Mucosa of rectum (tissue), 2 donors: ENCODE data around the gene IKZF3.
"Not testable (repeated sequence)": the region's sequence is repeated elsewhere in the genome, so short reads cannot be mapped to it uniquely, and the experiment has no call there.

ENCODE experiments used
- H3K27ac ChIP-seq, 2 donors: one replicate each; pipeline ENCODE4 v1.7.0; 2013; ENCODE audit warnings: inconsistent platforms in 2 of 2, low read depth in 2 of 2, low read length in 2 of 2
- H3K27me3 ChIP-seq, 2 donors: one replicate each; pipeline ENCODE4 v1.7.0; 2013; ENCODE audit warnings: low read length in 2 of 2; ENCODE audit not compliant: control insufficient read depth in 2 of 2, insufficient read depth in 2 of 2
- H3K36me3 ChIP-seq, 2 donors: one replicate each; pipeline ENCODE4 v1.7.0; 2013; ENCODE audit warnings: low read length in 2 of 2; ENCODE audit not compliant: control insufficient read depth in 2 of 2, insufficient read depth in 2 of 2
- H3K4me1 ChIP-seq, 2 donors: one replicate each; pipeline ENCODE4 v1.7.0; 2013; ENCODE audit warnings: low read length in 2 of 2, mild to moderate bottlenecking in 1 of 2; ENCODE audit not compliant: control insufficient read depth in 2 of 2, insufficient read depth in 2 of 2
- H3K4me3 ChIP-seq, 2 donors: one replicate each; pipeline ENCODE4 v1.7.0; 2013; ENCODE audit warnings: low read length in 2 of 2
- H3K9ac ChIP-seq, 2 donors: one replicate each; pipeline ENCODE4 v1.7.0; 2013; ENCODE audit warnings: low read length in 2 of 2, low read depth in 1 of 2, mild to moderate bottlenecking in 1 of 2
- H3K9me3 ChIP-seq, 2 donors: one replicate each; pipeline ENCODE4 v1.7.0; 2013; ENCODE audit warnings: low read length in 2 of 2; ENCODE audit not compliant: control insufficient read depth in 2 of 2
- donor health status: healthy.
- donor health status: Normal muscosa, but diverticular disease.

IKZF3 gene

GRCh38 chr17:39736319-39737165 is 127.6 kb downstream of the IKZF3 start:
- Histone ChIP-seq H3K27me3 (peaks cover 0 to 7% of the 10 kb centered on the region in 2 donors), H3K4me3 (no peak overlapping the region), H3K9ac (peak overlapping the region in 1 of 2 donors; percentile 85)

GRCh38 chr17:39735882-39736281 is 128.2 kb downstream of the IKZF3 start:
- Histone ChIP-seq H3K9me3 (no peaks in the 10 kb centered on the region), H3K4me3 (no peak overlapping the region), H3K9ac (no peak overlapping the region), H3K27me3 (peaks cover 0 to 7% of the 10 kb centered on the region in 2 donors), H3K4me1 (peaks cover 15 to 31% of the 10 kb centered on the region in 2 donors), H3K27ac (peak overlapping the region in 1 of 2 donors; percentile 95), H3K36me3 (no peaks in the 10 kb centered on the region)

More at GRCh38 chr17:39736319-39737165, 127.6 kb downstream of the IKZF3 start:
- H3K4me1 ChIP-seq: peaks cover 17 to 34% of the 10 kb centered on the region in 2 donors
- H3K27ac ChIP-seq: peak overlapping the region; percentile 94 to 95
- no peaks in the 10 kb centered on the region for H3K9me3 ChIP-seq
- H3K36me3 ChIP-seq: no peaks in the 10 kb centered on the region

GRCh38 chr17:39732586-39732985 is 131.5 kb downstream of the IKZF3 start:
- Histone ChIP-seq H3K36me3 (peaks cover 9 to 13% of the 10 kb centered on the region in 2 donors), H3K9me3 (no peaks in the 10 kb centered on the region), H3K9ac (no peak overlapping the region), H3K4me1 (peaks cover 8 to 32% of the 10 kb centered on the region in 2 donors), H3K4me3 (no peak overlapping the region), H3K27ac (no peak overlapping the region), H3K27me3 (no peaks in the 10 kb centered on the region)

- peak within 1 kb of the TSS; percentile 82 to 84 for H3K4me3 ChIP-seq
- H3K4me1 ChIP-seq: peaks cover 4 to 17% of the 10 kb centered on the region in 2 donors
- peak within 1 kb of the TSS; percentile 86 to 88 for H3K27ac ChIP-seq
- H3K9ac ChIP-seq: peak within 1 kb of the TSS; percentile 84 to 85
- H3K9me3 ChIP-seq: no peaks in the 10 kb centered on the region
- peaks cover 26 to 30% of the 10 kb centered on the region in 2 donors for H3K36me3 ChIP-seq
- no peaks in the 10 kb centered on the region for H3K27me3 ChIP-seq
Measured at GRCh38 chr17:39730095-39730921, 133.8 kb downstream of the IKZF3 start, which contains the start of gene MIEN1. TSS of gene MIEN1 (minus strand) at chr17:39730532. CDS start at chr17:39730495, 37 bp downstream.

GRCh38 chr17:39729280-39729851 is 134.7 kb downstream of the IKZF3 start:
- H3K27ac ChIP-seq: peak overlapping the region; percentile 86 to 88
- H3K9me3 ChIP-seq: no peaks in the 10 kb centered on the region
- H3K4me3 ChIP-seq: peak overlapping the region; percentile 82 to 84
- H3K27me3 ChIP-seq: no peaks in the 10 kb centered on the region
- peaks cover 34 to 39% of the 10 kb centered on the region in 2 donors for H3K36me3 ChIP-seq
- H3K9ac ChIP-seq: peak overlapping the region; percentile 84 to 85
- H3K4me1 ChIP-seq: peaks cover 4 to 17% of the 10 kb centered on the region in 2 donors

GRCh38 chr17:39727556-39727955 is 136.6 kb downstream of the IKZF3 start:
- H3K4me3 ChIP-seq: no peak overlapping the region
- H3K9ac ChIP-seq: no peak overlapping the region
- no peaks in the 10 kb centered on the region for H3K9me3 ChIP-seq
- H3K27me3 ChIP-seq: no peaks in the 10 kb centered on the region
- H3K36me3 ChIP-seq: peaks cover 34 to 42% of the 10 kb centered on the region in 2 donors
- peaks cover 4 to 17% of the 10 kb centered on the region in 2 donors for H3K4me1 ChIP-seq
- H3K27ac ChIP-seq: no peak overlapping the region

- Histone ChIP-seq H3K36me3 (peaks cover 34 to 47% of the 10 kb centered on the region in 2 donors), H3K4me3 (no peak overlapping the region), H3K27ac (no peak overlapping the region), H3K9me3 (no peaks in the 10 kb centered on the region), H3K27me3 (no peaks in the 10 kb centered on the region), H3K9ac (no peak overlapping the region), H3K4me1 (peaks cover 4 to 17% of the 10 kb centered on the region in 2 donors)
Measured at GRCh38 chr17:39726617-39727016, 137.5 kb downstream of the IKZF3 start.

GRCh38 chr17:39725923-39726322 is 138.2 kb downstream of the IKZF3 start:
- H3K4me3 ChIP-seq, H3K9ac ChIP-seq, H3K9me3 ChIP-seq, H3K27me3 ChIP-seq, H3K27ac ChIP-seq: not testable (repeated sequence)
- H3K36me3 ChIP-seq: peaks cover 34 to 47% of the 10 kb centered on the region in 2 donors
- peaks cover 4 to 17% of the 10 kb centered on the region in 2 donors for H3K4me1 ChIP-seq

GRCh38 chr17:39724731-39725130 is 139.4 kb downstream of the IKZF3 start:
- Histone ChIP-seq H3K27ac (no peak overlapping the region), H3K36me3 (peaks cover 41 to 55% of the 10 kb centered on the region in 2 donors), H3K27me3 (no peaks in the 10 kb centered on the region), H3K9ac (no peak overlapping the region), H3K4me1 (peaks cover 4 to 11% of the 10 kb centered on the region in 2 donors), H3K9me3 (no peaks in the 10 kb centered on the region), H3K4me3 (no peak overlapping the region)
